Liver (tissue), 9 donors: ENCODE results near the gene XXYLT1. TPM values are rescaled to one million over a fixed set of nuclear protein-coding genes. Genes with fewer than 3 reads are reported as not detected.

Experiments used
- DNase-seq: peaks from one replicate; pipeline ENCODE4 v3.0.0-alpha.2; 2017; ENCODE audit warnings: low spot score
- H3K27ac ChIP-seq, 2 donors: one replicate each; pipeline ENCODE4 v1.7.0; 2013; ENCODE audit warnings: inconsistent platforms in 2 of 2, low read length in 2 of 2, control low read depth in 1 of 2, low read depth in 1 of 2, mild to moderate bottlenecking in 1 of 2
- H3K27me3 ChIP-seq, 4 donors: one replicate each; pipeline versions ENCODE4 v1.6.1 to v1.7.0; 2013; ENCODE audit warnings: low read length in 3 of 4, inconsistent platforms in 1 of 4, mild to moderate bottlenecking in 1 of 4, moderate library complexity in 1 of 4; ENCODE audit not compliant: control insufficient read depth in 4 of 4, insufficient read depth in 4 of 4
- H3K36me3 ChIP-seq, 4 donors: one replicate each; pipeline versions ENCODE4 v1.6.1 to v1.7.0; 2013; ENCODE audit warnings: low read length in 3 of 4, mild to moderate bottlenecking in 3 of 4, low read depth in 1 of 4, moderate library complexity in 1 of 4; ENCODE audit not compliant: control insufficient read depth in 4 of 4, insufficient read depth in 3 of 4
- H3K4me1 ChIP-seq, 4 donors: one replicate each; pipeline versions ENCODE4 v1.6.1 to v1.7.0; 2013; ENCODE audit warnings: low read length in 3 of 4, mild to moderate bottlenecking in 3 of 4, moderate library complexity in 1 of 4; ENCODE audit not compliant: control insufficient read depth in 4 of 4, insufficient read depth in 4 of 4
- H3K4me3 ChIP-seq, 3 donors: one replicate each; pipeline versions ENCODE4 v1.6.1 to v1.7.0; 2013; ENCODE audit warnings: low read length in 3 of 3, control low read depth in 1 of 3, low read depth in 1 of 3, mild to moderate bottlenecking in 1 of 3
- H3K9ac ChIP-seq, 2 donors: one replicate each; pipeline ENCODE4 v1.7.0; 2013; ENCODE audit warnings: low read length in 2 of 2, mild to moderate bottlenecking in 2 of 2, moderate library complexity in 2 of 2, control low read depth in 1 of 2, low read depth in 1 of 2
- H3K9me3 ChIP-seq, 4 donors: one replicate each; pipeline versions ENCODE4 v1.6.1 to v1.7.0; 2013; ENCODE audit warnings: low read length in 3 of 4; ENCODE audit not compliant: control insufficient read depth in 4 of 4
- FOXA1 ChIP-seq: IDR thresholded peaks from 2 replicates; pipeline ENCODE4 v1.6.1; 2016; ENCODE audit warnings: antibody characterized with exemption
- FOXA2 ChIP-seq: IDR thresholded peaks from 2 replicates; pipeline ENCODE4 v1.6.1; 2016; ENCODE audit warnings: antibody characterized with exemption
- GABPA ChIP-seq, 2 donors: IDR thresholded peaks in 1 of 2; conservative IDR thresholded peaks in 1 of 2; 2 replicates each; pipeline ENCODE4 v1.6.1; 2016; ENCODE audit warnings: antibody characterized with exemption in 2 of 2, mild to moderate bottlenecking in 1 of 2, moderate library complexity in 1 of 2
- HNF4A ChIP-seq, 2 donors: conservative IDR thresholded peaks; 2 replicates each; pipeline ENCODE4 v1.6.1; 2016; ENCODE audit warnings: antibody characterized with exemption in 2 of 2, mild to moderate bottlenecking in 2 of 2
- HNF4G ChIP-seq: IDR thresholded peaks from 2 replicates; pipeline ENCODE4 v1.6.1; 2016; ENCODE audit warnings: antibody characterized with exemption
- JUND ChIP-seq, 2 donors: IDR thresholded peaks; 2 replicates each; pipeline ENCODE4 v1.6.1; 2016; ENCODE audit warnings: antibody characterized with exemption in 2 of 2
- NR2F2 ChIP-seq: IDR thresholded peaks from 2 replicates; pipeline ENCODE4 v1.6.1; 2016; ENCODE audit warnings: antibody characterized with exemption
- RAD21 ChIP-seq, 2 donors: IDR thresholded peaks; 2 replicates each; pipeline ENCODE4 v1.6.1; 2016; ENCODE audit warnings: antibody characterized with exemption in 2 of 2, mild to moderate bottlenecking in 2 of 2
- RXRA ChIP-seq, 2 donors: IDR thresholded peaks; 2 replicates each; pipeline ENCODE4 v1.6.1; 2017 to 2018; ENCODE audit warnings: antibody characterized with exemption in 2 of 2, mild to moderate bottlenecking in 1 of 2
- SP1 ChIP-seq: IDR thresholded peaks from 2 replicates; pipeline ENCODE4 v1.6.1; 2018; ENCODE audit warnings: antibody characterized with exemption, mild to moderate bottlenecking
- TAF1 ChIP-seq: conservative IDR thresholded peaks from 2 replicates; pipeline ENCODE4 v1.6.1; 2016; ENCODE audit warnings: antibody characterized with exemption, mild to moderate bottlenecking
- YY1 ChIP-seq: IDR thresholded peaks from 2 replicates; pipeline ENCODE4 v1.6.1; 2016; ENCODE audit warnings: antibody characterized with exemption, mild to moderate bottlenecking
- WGBS: extraction: QIAGEN DNeasy Blood & Tissue Kit; methylation state at CpG from one replicate; pipeline ENCODE4 v1.1.7; 2013; 5-methylcytosine and 5-hydroxymethylcytosine counted together
- polyA plus RNA-seq, 2 donors: library from polyadenylated mRNA; stranded (reverse) in 1 of 2; unstranded in 1 of 2; fragments of 200-250 nt in 1 of 2; fragments of >200 nt in 1 of 2; fragmentation: Nextera tagmentation in 1 of 2; extraction: Ambion mirVana in 1 of 2; gene quantifications; one replicate each; pipeline versions ENCODE4 v1.2.1 to v1.2.3, GENCODE V29; 2013 to 2015
- total RNA-seq, 2 donors: library from RNA; depleted of rRNA; stranded (reverse); fragments of >200 nt; gene quantifications; one replicate each; pipeline ENCODE4 v1.2.3, GENCODE V29; 2014
- TF ChIP-seq, protein P1 (sequence below): IDR thresholded peaks from 2 replicates; pipeline ENCODE4 v1.6.1; 2016; ENCODE audit warnings: antibody characterized with exemption, mild to moderate bottlenecking
- TF ChIP-seq, protein P2 (sequence below): IDR thresholded peaks from 2 replicates; pipeline ENCODE4 v1.6.1; 2016; ENCODE audit warnings: antibody characterized with exemption
- TF ChIP-seq, protein P3 (sequence below): IDR thresholded peaks from 2 replicates; pipeline ENCODE4 v1.6.1; 2016; ENCODE audit warnings: antibody characterized with exemption
- TF ChIP-seq, protein P4 (sequence below): fragments of 150-350 bp; IDR thresholded peaks from 2 replicates; pipeline ENCODE4 v1.5.1; 2017; ENCODE audit warnings: improper control_type of control experiment, low read depth, low read length; ENCODE audit not compliant: missing input control
- TF ChIP-seq, protein P5 (sequence below): IDR thresholded peaks from 2 replicates; pipeline ENCODE4 v1.6.1; 2016; ENCODE audit warnings: antibody characterized with exemption
- donor health status: healthy.
- donor health status: healthy.
- donor health status: healthy.
- donor health status: healthy.
- donor health status: healthy.

The XXYLT1 gene
- total and polyA plus RNA-seq, 4 donors = 0.93 to 7.6 (median 2.8) TPM

DNA sequence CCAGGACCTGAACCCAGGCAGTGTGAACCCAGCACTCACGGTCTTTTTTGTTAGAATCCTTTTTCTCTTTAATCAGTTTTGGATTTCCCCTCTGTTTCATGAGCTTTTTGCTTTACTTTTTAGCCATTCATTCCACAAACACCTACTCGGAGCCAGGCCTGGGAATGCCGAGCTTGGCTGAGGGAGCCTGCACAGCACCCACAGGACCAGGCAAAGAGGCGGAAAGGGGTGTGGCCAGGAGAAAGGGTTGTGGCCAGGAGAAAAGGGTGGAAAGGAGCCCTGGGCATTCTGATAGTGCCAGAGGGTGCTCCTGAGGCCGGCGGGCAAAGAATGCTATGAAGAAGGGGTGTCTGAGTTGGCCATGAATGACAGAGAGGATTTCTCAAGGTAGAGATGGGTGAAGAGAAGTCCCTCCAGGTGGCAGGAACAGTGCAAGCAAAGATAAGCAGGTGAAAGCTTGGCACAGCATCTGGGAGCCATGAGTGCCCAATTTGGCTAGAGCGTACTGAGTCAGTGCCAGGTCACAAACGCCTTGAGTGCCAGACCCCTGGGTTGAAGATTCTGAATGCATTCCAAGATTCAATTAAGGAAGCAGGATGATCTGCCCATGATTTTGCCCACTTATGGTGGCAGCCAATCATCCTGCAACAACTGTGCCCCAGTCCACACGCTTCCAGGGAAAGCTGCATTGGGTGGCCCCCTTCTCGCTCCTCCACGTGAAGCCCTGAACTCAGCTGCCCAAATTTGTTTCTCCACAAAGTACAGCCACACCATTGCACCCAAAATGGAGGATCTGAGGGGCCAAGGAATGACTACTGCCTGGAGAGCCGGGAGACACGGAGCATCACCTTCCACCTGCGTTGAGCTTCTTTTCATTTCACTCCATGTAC is 157.2 kb downstream of the XXYLT1 start:
- H3K36me3 ChIP-seq = no peaks in the 10 kb centered on the region
- H3K4me1 ChIP-seq = no peaks in the 10 kb centered on the region
- H3K9ac ChIP-seq = no peak overlapping the region
- DNase-seq = no peak
- no peaks in the 10 kb centered on the region for H3K9me3 ChIP-seq
- H3K4me3 ChIP-seq = no peak overlapping the region
- WGBS = 92% methylated on average over 14 of the region's 14 CpGs
- H3K27ac ChIP-seq = no peak overlapping the region
- no peaks in the 10 kb centered on the region for H3K27me3 ChIP-seq
- TF ChIP-seq, protein P1, sequence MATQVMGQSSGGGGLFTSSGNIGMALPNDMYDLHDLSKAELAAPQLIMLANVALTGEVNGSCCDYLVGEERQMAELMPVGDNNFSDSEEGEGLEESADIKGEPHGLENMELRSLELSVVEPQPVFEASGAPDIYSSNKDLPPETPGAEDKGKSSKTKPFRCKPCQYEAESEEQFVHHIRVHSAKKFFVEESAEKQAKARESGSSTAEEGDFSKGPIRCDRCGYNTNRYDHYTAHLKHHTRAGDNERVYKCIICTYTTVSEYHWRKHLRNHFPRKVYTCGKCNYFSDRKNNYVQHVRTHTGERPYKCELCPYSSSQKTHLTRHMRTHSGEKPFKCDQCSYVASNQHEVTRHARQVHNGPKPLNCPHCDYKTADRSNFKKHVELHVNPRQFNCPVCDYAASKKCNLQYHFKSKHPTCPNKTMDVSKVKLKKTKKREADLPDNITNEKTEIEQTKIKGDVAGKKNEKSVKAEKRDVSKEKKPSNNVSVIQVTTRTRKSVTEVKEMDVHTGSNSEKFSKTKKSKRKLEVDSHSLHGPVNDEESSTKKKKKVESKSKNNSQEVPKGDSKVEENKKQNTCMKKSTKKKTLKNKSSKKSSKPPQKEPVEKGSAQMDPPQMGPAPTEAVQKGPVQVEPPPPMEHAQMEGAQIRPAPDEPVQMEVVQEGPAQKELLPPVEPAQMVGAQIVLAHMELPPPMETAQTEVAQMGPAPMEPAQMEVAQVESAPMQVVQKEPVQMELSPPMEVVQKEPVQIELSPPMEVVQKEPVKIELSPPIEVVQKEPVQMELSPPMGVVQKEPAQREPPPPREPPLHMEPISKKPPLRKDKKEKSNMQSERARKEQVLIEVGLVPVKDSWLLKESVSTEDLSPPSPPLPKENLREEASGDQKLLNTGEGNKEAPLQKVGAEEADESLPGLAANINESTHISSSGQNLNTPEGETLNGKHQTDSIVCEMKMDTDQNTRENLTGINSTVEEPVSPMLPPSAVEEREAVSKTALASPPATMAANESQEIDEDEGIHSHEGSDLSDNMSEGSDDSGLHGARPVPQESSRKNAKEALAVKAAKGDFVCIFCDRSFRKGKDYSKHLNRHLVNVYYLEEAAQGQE = no peak
- TF ChIP-seq GABPA (IDR thresholded peaks at IDR 0.05 in 1 of 2, conservative IDR thresholded peaks at IDR 0.05 in 1 of 2) (no peak), RXRA (IDR thresholded peaks at IDR 0.05) (no peak), FOXA1 (no peak), TAF1 (no peak), SP1 (no peak), RAD21 (IDR thresholded peaks at IDR 0.05) (no peak), YY1 (no peak), FOXA2 (no peak), NR2F2 (no peak), HNF4G (no peak), JUND (IDR thresholded peaks at IDR 0.05) (no peak), HNF4A (conservative IDR thresholded peaks at IDR 0.05) (no peak)
- TF ChIP-seq, protein P2, sequence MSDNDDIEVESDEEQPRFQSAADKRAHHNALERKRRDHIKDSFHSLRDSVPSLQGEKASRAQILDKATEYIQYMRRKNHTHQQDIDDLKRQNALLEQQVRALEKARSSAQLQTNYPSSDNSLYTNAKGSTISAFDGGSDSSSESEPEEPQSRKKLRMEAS = no peak
- TF ChIP-seq, protein P3, sequence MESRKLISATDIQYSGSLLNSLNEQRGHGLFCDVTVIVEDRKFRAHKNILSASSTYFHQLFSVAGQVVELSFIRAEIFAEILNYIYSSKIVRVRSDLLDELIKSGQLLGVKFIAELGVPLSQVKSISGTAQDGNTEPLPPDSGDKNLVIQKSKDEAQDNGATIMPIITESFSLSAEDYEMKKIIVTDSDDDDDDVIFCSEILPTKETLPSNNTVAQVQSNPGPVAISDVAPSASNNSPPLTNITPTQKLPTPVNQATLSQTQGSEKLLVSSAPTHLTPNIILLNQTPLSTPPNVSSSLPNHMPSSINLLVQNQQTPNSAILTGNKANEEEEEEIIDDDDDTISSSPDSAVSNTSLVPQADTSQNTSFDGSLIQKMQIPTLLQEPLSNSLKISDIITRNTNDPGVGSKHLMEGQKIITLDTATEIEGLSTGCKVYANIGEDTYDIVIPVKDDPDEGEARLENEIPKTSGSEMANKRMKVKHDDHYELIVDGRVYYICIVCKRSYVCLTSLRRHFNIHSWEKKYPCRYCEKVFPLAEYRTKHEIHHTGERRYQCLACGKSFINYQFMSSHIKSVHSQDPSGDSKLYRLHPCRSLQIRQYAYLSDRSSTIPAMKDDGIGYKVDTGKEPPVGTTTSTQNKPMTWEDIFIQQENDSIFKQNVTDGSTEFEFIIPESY = no peak
- TF ChIP-seq, protein P4, sequence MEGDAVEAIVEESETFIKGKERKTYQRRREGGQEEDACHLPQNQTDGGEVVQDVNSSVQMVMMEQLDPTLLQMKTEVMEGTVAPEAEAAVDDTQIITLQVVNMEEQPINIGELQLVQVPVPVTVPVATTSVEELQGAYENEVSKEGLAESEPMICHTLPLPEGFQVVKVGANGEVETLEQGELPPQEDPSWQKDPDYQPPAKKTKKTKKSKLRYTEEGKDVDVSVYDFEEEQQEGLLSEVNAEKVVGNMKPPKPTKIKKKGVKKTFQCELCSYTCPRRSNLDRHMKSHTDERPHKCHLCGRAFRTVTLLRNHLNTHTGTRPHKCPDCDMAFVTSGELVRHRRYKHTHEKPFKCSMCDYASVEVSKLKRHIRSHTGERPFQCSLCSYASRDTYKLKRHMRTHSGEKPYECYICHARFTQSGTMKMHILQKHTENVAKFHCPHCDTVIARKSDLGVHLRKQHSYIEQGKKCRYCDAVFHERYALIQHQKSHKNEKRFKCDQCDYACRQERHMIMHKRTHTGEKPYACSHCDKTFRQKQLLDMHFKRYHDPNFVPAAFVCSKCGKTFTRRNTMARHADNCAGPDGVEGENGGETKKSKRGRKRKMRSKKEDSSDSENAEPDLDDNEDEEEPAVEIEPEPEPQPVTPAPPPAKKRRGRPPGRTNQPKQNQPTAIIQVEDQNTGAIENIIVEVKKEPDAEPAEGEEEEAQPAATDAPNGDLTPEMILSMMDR = no peak
- TF ChIP-seq, protein P5, sequence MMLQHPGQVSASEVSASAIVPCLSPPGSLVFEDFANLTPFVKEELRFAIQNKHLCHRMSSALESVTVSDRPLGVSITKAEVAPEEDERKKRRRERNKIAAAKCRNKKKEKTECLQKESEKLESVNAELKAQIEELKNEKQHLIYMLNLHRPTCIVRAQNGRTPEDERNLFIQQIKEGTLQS = no peak
